HL-60 (cell line): ENCODE measurements around the gene STX18.

Experiments used
- CTCF ChIP-seq: IDR thresholded peaks from one replicate; pipeline ENCODE4 v1.5.1; 2011; ENCODE audit warnings: low read length, control low read depth, inconsistent platforms; ENCODE audit not compliant: insufficient read depth
- GABPA ChIP-seq: IDR thresholded peaks from 2 replicates; pipeline ENCODE4 v1.6.1; 2012; ENCODE audit warnings: low read depth
- POLR2AphosphoS5 ChIP-seq: IDR thresholded peaks from 2 replicates; pipeline ENCODE4 v1.6.1; 2012; ENCODE audit warnings: low read depth
- REST ChIP-seq: IDR thresholded peaks from 2 replicates; pipeline ENCODE4 v1.6.1; 2012; ENCODE audit warnings: low read depth; ENCODE audit not compliant: insufficient replicate concordance

- TF ChIP-seq CTCF (no peak), REST (no peak), POLR2AphosphoS5 (no peak), GABPA (no peak)
Measured at GRCh38 chr4:4481399-4481994, 60.4 kb downstream of the STX18 start.
